Hindlimb muscle (tissue), 1 donor: ENCODE measurements around the gene IGSF11. TPM values are rescaled to one million over a fixed set of nuclear protein-coding genes. Genes with fewer than 3 reads are reported as not detected.
A peak's percentile ranks its signal among the peaks of the same experiment; 100 is the strongest.
"Not testable (repeated sequence)": the region's sequence is repeated elsewhere in the genome, so short reads cannot be mapped to it uniquely, and the experiment has no call there.

Experiments used
- DNase-seq: peaks from one replicate; pipeline ENCODE4 v3.0.0-alpha.2; 2013
- polyA plus RNA-seq: library from polyadenylated mRNA; unstranded; fragments of 120-200 nt; gene quantifications from one replicate; pipeline ENCODE4 v1.2.1, GENCODE V29; 2013; ENCODE audit not compliant: insufficient read length

IGSF11 gene
- polyA plus RNA-seq = 0.86 TPM

GRCh38 chr3:119034256-119035013 is at the start of gene IGSF11:
Gene IGSF11 (minus strand): TSS chr3:119034846. CDS start chr3:119034582, 264 bp downstream.
- DNase-seq = peak; percentile 66

- no peak for DNase-seq
These were observed 45.7 kb upstream of the IGSF11 start for GRCh38 chr3:119080364-119080763.

- no peak for DNase-seq
These were observed 38.8 kb upstream of the IGSF11 start for GRCh38 chr3:119073258-119074001.

- not testable (repeated sequence) for DNase-seq
These were observed 37.8 kb upstream of the IGSF11 start for GRCh38 chr3:119072451-119072850.

GRCh38 chr3:119069725-119070124 is 35.1 kb upstream of the IGSF11 start:
- DNase-seq = no peak

GRCh38 chr3:119063471-119063870 is 28.8 kb upstream of the IGSF11 start:
- no peak for DNase-seq

- DNase-seq = no peak
These were observed 28.2 kb upstream of the IGSF11 start for GRCh38 chr3:119062892-119063291.

- no peak for DNase-seq
These were observed 9.9 kb upstream of the IGSF11 start for GRCh38 chr3:119044593-119044992.

- DNase-seq = no peak
These were observed 7.5 kb upstream of the IGSF11 start for GRCh38 chr3:119042162-119042561.

- no peak for DNase-seq
These were observed 334 bp upstream of the IGSF11 start for GRCh38 chr3:119035014-119035346.

- no peak for DNase-seq
These were observed 1.0 kb downstream of the IGSF11 start for GRCh38 chr3:119033393-119034255.

- DNase-seq = no peak
These were observed 9.4 kb downstream of the IGSF11 start for GRCh38 chr3:119025171-119025795.

- DNase-seq = no peak
These were observed 14.7 kb downstream of the IGSF11 start for GRCh38 chr3:119019767-119020518.

- no peak for DNase-seq
These were observed 15.8 kb downstream of the IGSF11 start for GRCh38 chr3:119018690-119019463.

- DNase-seq = no peak
These were observed 18.7 kb downstream of the IGSF11 start for GRCh38 chr3:119015942-119016341.

- DNase-seq = no peak
These were observed 20.7 kb downstream of the IGSF11 start for GRCh38 chr3:119013951-119014350.

GRCh38 chr3:119011528-119011927 is 23.1 kb downstream of the IGSF11 start:
- no peak for DNase-seq

- DNase-seq = no peak
These were observed 37.5 kb downstream of the IGSF11 start for GRCh38 chr3:118997190-118997589.

GRCh38 chr3:118991775-118992174 is 42.9 kb downstream of the IGSF11 start:
- no peak for DNase-seq

- DNase-seq = no peak
These were observed 43.7 kb downstream of the IGSF11 start for GRCh38 chr3:118990823-118991560.
